Pulmonary artery endothelial cell (primary cell): ENCODE data around the gene BORCS5. TPM values are rescaled to one million over a fixed set of nuclear protein-coding genes. Genes with fewer than 3 reads are reported as not detected.

Experiments
- DNase-seq: peaks from one replicate; pipeline ENCODE4 v3.0.0-alpha.2; 2011; ENCODE audit warnings: low read depth, low spot score
- total RNA-seq: library from RNA; depleted of rRNA; stranded (reverse); fragments of >200 nt; gene quantifications from 2 replicates; pipeline ENCODE4 v1.2.3, GENCODE V29; 2014

BORCS5 gene
- total RNA-seq, 1 donor from 2014 or later = 6.1 TPM

GRCh38 chr12:12511021-12511783, 154.3 kb downstream of the BORCS5 start:
- no peak for DNase-seq

GRCh38 chr12:12511895-12512711, 155.2 kb downstream of the BORCS5 start:
- no peak for DNase-seq

GRCh38 chr12:12513416-12514006, 156.6 kb downstream of the BORCS5 start:
- no peak for DNase-seq

- no peak for DNase-seq
These were observed 161.6 kb downstream of the BORCS5 start for GRCh38 chr12:12518464-12518845.

- no peak for DNase-seq
These were observed 162.0 kb downstream of the BORCS5 start for GRCh38 chr12:12518919-12519318.

Other genes starting within 250 kb of the BORCS5 start
- gene LRP6, start 90.0 kb upstream of the BORCS5 start, total RNA-seq = 36.8 and 46.3 TPM in 2 replicates
- 9.2 and 10.8 TPM in 2 replicates for gene MANSC1, start 6.8 kb upstream of the BORCS5 start, total RNA-seq
- 9.6 and 13.1 TPM in 2 replicates for gene DUSP16, start 205.8 kb downstream of the BORCS5 start, total RNA-seq